Measurements from ENCODE around the gene CDC42BPB.

CDC42BPB gene

GRCh38 chr14:102993523-102993922 lies 63.8 kb downstream of the CDC42BPB start:
- peak; percentile 29 to 76 for DNase-seq (ENCODE audit: low read depth in 2 of 2)
- no peak for TF ChIP-seq CTCF (IDR thresholded peaks at IDR 0.05; ENCODE audit: low read depth, low read length)
- H3K4me3 ChIP-seq (replicated peaks in 1 of 2; ENCODE audit: low read depth in 2 of 2, low read length in 2 of 2), result no peak overlapping the region

GRCh38 chr14:102991376-102991775 lies 66.0 kb downstream of the CDC42BPB start:
- no peak overlapping the region for H3K4me3 ChIP-seq (replicated peaks in 1 of 2; ENCODE audit: low read depth in 2 of 2, low read length in 2 of 2)
- DNase-seq (ENCODE audit: low read depth in 2 of 2), result peak in 1 of 2 donors; percentile 23
- TF ChIP-seq CTCF (IDR thresholded peaks at IDR 0.05; ENCODE audit: low read depth, low read length), result no peak

DNA sequence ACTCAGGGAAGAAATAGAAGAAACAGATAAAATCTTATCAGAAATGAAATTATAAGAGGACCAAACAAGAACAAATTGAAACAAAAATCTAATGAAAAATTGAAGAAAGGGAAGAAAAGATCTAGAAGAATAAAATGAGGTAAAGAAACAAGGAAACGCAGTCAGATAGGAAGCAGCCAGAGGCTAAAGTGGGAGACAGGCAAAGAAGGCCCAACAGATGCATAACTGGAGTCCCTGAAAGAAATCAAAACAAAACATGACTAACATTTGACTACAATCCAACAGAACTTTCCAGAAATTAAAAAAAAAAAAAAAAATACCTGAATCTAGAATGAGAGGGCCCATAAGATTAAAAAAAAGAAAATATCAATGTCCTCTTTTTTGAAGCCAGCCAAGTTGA lies 69.3 kb downstream of the CDC42BPB start:
- no peak for TF ChIP-seq CTCF (IDR thresholded peaks at IDR 0.05; ENCODE audit: low read depth, low read length)
- DNase-seq (ENCODE audit: low read depth in 2 of 2), result peak in 1 of 2 donors; percentile 50
- no peak overlapping the region for H3K4me3 ChIP-seq (replicated peaks in 1 of 2; ENCODE audit: low read depth in 2 of 2, low read length in 2 of 2)

- DNase-seq (ENCODE audit: low read depth in 2 of 2), result peak; percentile 34 to 85
- TF ChIP-seq CTCF (IDR thresholded peaks at IDR 0.05; ENCODE audit: low read depth, low read length), result no peak
- no peak overlapping the region for H3K4me3 ChIP-seq (replicated peaks in 1 of 2; ENCODE audit: low read depth in 2 of 2, low read length in 2 of 2)
Measured at GRCh38 chr14:102986810-102987579, 70.4 kb downstream of the CDC42BPB start.

- H3K4me3 ChIP-seq (replicated peaks in 1 of 2; ENCODE audit: low read depth in 2 of 2, low read length in 2 of 2), result no peak overlapping the region
- TF ChIP-seq CTCF (IDR thresholded peaks at IDR 0.05; ENCODE audit: low read depth, low read length), result no peak
- no peak for DNase-seq (ENCODE audit: low read depth in 2 of 2)
Measured at GRCh38 chr14:102985665-102986064, 71.7 kb downstream of the CDC42BPB start.

GRCh38 chr14:102984336-102985102 lies 72.8 kb downstream of the CDC42BPB start:
- H3K4me3 ChIP-seq (replicated peaks in 1 of 2; ENCODE audit: low read depth in 2 of 2, low read length in 2 of 2), result no peak overlapping the region
- DNase-seq (ENCODE audit: low read depth in 2 of 2), result no peak
- TF ChIP-seq CTCF (IDR thresholded peaks at IDR 0.05; ENCODE audit: low read depth, low read length), result no peak

All from cardiac fibroblast (primary cell).